ENCODE results near the gene PPAT.
A peak's percentile ranks its signal among the peaks of the same experiment; 100 is the strongest.

Gene PPAT

DNA sequence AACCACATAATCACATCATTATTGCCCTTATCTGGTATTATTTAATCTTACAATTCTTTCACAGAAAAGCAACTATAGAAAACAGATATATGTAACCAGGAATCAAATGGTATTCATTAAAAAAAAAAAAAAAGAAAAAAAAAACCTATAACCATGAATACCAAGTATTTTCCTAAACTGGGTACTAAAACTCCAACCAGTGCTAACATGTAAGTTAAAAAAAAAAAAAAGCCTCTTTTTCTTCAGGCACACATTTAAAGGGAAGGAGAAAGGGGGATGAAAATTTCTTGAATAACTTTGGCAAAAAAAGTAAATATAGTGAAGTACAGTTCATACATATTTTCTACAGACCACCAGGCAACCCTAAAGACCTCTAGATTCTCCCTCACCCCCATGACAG is 2.1 kb downstream of the PPAT start:
- DNase-seq: no peak

DNA sequence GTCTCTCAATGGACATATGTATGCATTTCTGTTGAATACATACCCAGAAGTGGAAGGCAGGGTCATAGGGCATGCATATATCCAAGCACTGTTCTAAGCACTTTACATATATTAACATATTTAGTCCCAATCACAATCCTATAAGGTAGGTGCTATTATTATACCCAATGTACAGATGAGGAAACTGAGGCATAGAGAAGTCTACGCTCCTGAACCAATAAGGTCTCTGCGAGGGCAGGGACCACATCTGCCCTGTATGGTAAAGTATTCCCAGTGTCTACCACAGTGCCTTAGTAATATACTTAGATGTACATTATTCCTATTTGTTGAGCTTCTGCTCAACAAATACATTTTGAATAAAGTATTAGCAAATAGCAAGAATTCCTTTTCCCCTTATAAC is 5.2 kb downstream of the PPAT start:
- DNase-seq: no peak

DNA sequence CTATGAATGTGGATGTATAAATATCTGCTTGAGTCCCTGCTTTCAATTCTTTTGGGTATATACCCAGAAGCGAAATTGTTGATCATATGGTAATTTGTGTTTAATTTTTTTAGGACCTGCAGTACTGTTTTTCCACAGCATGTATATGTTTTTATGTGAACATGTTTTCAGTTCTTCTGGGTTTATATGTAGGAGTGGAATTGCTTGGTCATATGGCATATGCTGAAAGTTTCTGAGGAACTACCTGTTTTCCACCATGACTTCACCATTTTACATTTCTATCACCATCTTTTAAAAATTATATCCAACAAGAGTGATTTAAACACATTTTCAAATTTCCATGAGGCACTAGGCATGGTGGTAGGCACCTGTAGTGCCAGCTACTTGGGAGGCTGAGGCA is 8.2 kb downstream of the PPAT start:
- no peak for DNase-seq

DNA sequence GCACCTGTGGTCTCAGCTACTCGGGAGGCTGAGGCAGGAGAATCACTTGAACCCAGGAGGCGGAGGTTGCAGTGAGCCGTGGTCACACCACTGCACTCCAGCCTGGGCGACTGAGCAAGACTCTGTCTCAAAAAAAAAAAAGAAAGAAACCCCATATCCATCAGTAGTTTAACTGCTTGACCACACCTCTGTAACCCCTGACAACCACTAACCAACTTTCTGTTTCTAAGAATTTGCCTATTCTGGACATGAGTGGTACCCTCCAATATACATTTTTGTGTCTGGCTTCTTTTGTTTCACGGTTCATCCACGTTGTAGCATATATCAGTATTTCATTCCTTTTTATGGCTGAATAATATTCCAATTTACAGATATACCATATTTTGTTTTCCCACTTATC is 9.1 kb downstream of the PPAT start:
- no peak for DNase-seq

DNA sequence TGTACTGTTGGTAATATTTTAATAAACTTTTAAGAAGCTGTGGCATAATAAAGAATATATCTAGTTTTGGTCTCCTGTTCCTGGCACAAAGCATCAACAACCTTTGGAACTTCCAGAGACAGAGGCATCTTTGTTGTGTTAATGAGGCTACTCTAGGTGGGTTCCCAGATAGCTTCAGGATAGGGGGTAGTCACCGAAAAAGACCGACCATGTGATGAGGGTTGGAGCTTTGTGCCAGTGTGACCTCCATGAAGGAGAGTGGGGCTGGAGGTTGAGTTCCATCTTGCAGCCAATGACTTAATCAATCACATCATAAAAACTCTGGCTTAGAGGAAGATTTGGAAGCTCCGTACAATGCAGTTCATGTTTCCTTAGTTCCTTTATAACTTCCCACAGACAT is 9.9 kb downstream of the PPAT start:
- no peak for DNase-seq

DNA sequence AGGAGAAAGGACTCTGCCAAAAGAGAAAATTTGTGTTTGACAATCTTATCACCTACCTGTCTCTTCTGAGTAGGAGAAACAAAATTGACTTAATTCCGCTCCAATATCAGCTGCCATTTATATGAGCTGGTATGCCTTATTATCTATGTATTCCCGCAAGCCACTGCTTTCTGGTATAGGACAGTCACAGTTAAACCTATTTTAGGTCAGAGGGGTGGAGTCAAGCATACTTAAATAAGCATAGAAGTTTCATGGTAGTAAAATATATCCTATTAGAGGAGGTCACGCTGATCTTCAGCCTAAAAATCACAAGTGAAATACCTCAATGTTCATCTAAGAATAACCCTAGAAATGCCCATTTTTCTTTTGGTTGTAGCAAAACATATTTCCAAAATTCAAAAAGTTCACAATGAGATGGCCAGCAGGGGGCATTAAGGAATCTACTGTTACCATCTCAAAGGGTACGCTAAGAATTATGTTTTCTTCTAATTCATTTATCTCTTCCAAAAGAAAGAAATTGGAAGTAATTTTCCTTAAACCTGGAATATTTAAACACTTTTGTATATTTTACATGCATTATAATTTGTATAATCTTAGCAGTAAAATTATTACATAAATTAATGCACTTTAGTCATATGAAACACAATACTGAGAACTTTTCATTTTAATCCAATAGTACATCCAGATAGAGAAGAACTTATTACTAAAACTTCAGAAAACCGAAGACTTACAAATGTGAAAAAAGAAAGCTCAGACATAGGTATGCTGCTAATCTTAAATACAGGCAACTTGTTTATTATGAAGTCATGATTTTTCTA is 10.5 kb downstream of the PPAT start:
- no peak for DNase-seq

DNA sequence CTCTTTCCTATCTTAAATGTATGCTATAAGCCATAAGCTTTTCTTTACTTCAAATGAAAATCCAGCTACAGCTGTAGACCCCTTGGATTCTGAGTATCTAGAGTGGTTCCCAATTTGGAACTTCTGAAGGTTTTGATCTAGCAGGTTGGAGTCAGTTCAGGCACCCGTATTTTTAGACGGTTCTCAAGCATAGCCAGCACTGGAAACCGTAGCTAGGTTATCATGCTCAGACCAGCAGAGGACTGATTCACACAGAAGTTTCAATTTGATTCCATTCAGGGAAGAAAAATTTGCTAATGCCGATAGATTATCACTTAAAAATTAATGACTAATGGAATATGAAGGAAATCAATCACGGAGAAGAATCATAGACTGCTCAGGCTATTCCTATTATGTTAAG is 11.2 kb downstream of the PPAT start:
- DNase-seq: no peak

DNA sequence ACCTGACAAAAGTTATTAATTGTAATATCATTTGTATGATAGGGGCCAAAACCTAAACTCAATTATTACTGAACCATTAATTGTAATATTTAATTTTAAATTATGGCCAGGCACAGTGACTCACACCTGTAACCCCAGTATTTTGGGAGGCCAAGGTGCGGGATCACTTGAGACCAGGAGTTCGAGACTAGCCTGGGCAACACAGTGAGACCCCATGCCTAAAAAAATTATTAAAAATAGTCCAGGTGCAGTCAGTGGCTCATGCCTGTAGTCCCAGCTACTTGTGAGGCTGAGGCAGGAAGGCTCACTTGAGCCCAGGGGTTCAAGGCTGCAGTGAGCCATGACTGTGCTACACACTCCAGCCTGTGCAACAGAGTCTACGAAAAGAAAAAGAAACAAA is 18.0 kb downstream of the PPAT start:
- no peak for DNase-seq

DNA sequence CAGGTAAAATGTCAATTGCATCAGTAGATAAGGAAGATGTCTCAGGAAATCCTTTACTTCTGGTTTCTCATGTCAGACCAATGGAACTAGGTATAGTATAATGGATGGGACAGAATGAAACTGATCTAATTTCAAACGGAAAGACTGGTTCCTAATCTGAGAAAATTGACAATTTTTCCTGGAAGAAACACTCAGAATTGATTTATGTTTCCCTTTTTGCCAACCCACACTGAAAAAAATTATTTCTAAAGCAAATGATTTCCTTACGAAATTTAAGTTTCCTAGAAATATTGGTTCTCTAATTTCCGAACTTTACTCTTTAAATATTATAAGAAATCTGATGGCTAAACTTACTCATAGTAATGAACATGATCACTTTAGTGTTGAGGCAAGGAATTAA is 19.1 kb downstream of the PPAT start:
- no peak for DNase-seq

DNA sequence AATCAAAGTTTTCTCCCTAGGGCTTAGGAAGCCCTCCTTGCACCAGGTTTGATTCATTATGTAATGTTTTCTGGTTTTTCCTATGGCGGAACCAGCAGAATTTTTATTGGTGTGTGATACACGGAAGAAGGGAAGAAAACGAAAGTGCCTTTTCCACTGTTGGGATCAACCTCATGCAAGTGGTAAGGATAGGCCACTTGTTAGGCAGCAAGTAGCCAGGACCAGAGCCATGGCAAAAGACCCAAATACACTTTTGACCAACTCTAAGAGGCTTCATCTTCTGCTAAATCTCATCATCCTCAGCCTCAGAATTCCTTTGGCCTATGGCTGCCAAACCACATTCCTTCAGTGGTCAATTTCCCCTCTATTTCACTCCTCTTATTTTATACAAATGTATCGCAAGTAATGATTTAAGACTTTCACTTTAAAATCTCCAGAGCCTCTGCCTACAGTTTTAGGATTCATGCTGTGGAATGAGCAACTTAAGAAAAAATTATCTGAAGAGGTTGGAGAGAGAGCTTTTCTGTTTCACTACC is 21.2 kb downstream of the PPAT start:
- DNase-seq: no peak

DNA sequence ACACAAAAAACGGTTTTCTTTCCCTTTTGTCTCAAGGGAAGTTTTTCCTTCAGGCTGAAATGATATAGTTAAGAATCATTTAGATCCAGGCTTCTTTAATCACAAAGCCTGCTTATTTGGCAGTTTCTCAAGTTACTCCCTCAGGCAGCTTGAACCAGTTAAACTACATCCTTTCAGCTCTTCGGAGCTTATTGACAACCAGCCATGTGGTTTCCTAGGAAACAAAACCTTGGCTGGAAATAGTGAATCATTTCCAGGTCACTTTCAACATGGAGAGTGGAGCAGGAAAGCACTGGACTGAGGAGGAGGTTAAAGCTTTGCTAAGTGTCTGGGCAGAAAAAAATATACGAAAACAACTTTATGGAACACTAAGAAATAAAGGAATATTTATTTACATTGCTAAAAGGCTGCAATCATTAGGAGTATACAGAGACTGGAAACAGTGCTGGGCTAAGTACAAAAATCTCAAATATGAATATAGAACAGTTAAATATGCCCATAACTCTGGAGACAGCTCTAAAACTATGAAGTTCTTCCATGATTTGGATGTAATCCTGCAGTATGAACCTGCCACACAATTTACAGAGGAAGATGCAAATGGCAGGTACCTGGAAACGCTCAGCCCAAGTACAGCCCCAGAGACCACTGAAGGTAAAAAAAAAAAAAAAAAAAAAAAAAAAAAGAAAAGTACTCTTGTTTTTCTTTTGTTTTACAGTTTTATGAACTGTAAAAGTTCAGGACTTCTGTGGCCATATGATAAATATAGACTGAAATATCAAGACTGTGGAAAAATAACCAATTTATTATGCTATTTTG is 25.0 kb downstream of the PPAT start:
- DNase-seq: peak; percentile 84

DNA sequence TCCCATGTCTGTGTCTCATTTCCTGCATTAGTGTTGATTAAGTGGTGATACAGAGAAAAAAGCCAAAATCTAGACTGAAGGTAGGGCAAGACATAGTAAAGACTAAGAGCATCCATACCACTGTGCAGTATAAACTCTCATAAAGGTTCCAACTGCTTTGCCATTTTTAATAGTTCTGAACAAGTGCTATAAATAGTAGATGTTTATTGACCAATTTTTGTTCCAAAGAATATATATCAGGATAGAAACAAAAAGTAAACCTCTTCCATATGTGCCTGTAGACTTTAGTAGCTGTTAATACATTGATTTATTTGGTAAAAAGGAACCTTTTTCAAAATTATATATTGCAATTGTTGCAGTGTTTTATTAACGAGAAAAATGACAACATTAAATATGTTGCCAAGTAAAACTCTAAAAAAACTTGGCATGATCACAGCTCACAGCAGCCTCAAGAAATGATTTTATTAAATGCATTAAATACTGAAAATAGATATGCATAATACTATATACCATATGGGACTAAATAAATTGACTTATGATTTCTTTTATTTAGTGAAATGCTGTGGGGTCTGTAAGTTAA is 25.8 kb downstream of the PPAT start:
- no peak for DNase-seq

DNA sequence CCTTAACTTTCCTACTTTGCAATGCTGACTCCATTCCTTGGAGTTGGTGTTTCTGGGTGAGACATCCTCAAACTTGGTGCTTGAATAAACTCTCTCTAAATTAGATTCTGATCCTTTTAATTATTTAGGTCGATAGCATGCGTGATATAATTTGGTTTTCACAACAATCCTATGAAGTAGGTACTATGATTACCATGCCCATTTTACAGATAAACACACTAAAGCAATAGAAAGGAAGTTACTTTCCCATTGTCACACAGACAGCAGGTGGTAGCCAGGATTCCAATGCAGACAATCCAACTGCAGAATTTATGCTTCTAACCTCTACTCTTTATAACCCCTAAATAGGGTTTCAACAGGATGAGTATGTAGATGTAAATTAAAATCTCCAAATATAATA is 26.4 kb downstream of the PPAT start:
- DNase-seq: no peak

DNA sequence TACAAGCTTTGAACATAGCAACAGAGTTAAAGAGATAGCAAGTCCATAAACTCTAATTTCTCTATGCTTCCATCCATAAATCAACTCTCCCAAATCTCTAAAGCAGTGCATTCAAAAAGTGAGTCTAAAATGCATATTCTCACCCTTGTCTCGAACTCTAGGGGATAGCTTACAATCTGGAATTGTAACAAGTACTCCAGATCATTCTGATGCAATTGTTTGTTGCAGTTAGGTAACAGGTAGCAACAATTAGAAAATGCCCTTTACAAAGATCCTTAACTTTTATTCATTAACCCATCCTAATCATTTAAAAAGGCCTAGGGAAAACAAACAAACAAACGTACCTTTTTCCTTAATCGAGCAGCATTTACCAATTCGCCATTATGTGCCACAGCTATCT is 29.3 kb downstream of the PPAT start:
- DNase-seq: no peak

DNA sequence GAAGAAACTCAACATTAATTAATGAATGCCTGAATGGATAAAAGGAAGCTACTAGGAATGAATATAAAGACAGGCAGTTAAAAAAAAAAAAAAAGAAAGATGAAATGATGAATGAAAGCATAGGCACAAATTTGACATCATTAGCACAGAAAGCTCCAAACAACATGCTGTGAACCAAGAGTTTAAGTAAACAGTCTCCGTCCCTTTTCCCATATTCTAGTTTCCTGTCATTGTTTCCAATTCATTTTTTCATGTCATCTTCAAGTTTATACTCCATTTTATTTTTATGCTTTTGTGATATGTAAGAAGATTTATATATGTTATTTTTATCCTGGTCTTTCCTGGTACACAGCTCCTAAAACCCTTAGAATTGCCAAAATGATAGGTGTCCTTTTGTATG is 30.4 kb downstream of the PPAT start:
- no peak for DNase-seq

DNA sequence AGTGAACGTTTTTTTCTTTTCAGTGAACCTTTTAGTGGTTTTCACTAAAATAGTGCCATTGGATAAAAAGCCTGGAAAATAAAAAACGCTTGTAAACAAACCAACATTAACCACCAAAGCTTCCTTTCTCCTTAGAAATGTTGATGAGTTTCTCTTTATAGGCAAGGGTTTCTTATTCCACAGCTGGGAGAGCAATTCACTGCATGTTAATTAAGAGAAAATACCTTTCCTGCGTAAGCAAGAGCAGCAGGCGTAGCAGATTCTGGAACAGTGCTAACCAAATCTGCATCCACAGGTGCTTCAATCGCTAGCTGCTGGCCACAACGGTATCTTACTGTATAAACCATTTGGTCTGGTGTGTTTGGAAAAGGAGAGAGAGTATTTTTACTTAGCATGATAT is 34.9 kb downstream of the PPAT start:
- no peak for DNase-seq

DNA sequence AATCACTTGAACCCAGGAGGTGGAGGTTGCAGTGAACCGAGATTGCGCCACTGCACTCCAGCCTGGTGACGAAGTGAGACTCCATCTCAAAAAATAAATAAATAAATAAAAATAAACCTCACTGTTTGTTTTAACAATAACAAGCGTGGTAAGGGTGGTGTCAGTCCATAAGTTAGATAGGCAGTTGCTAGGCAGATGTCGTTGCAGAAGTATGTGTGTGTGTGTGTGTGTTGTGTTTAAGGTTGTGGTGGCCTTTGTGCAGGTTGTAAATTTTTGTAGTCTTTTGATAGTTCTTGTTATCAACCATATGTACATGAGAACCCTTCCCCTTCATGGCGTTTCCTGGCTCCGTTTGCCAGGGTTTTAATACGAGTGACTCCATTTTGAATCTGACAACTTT is 44.1 kb downstream of the PPAT start:
- DNase-seq: no peak

DNA sequence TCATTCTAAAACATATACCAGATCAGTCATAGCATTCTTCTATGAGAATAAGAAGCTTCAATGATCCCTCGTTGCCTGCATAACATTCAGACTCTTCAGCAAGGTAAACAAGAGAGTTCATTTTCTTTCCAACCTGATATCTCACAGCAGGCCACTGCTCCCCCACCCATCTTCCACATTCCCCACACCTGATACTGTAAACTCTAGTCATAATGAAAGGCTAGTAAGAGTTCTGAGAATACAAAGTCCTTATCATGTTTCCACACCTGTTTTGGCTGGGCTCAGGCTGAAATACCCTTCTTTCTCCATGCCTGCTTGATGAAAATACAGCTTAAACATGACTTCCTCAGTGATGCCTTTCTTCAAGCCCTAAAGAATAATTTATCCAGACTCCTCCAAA is 45.9 kb downstream of the PPAT start:
- DNase-seq: peak; percentile 2

DNA sequence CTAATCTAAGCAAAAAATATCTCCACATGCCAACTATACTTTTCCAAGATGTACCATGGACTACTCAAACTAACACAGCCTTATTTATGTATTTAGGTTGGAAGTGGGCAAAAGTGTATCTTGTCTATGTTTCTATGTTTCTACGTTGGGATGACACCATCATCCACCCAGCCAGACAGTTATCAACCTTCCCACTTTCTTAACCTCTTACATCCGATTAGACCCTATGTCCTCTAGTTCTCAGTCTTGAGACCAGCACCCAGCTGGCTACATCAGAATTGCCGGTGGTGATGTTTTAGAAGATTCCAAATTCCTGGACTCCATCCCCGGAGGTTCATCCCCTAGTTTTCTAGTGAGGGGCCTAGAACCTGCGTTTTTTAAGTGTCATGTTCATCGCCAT is 47.1 kb downstream of the PPAT start:
- DNase-seq: no peak

DNA sequence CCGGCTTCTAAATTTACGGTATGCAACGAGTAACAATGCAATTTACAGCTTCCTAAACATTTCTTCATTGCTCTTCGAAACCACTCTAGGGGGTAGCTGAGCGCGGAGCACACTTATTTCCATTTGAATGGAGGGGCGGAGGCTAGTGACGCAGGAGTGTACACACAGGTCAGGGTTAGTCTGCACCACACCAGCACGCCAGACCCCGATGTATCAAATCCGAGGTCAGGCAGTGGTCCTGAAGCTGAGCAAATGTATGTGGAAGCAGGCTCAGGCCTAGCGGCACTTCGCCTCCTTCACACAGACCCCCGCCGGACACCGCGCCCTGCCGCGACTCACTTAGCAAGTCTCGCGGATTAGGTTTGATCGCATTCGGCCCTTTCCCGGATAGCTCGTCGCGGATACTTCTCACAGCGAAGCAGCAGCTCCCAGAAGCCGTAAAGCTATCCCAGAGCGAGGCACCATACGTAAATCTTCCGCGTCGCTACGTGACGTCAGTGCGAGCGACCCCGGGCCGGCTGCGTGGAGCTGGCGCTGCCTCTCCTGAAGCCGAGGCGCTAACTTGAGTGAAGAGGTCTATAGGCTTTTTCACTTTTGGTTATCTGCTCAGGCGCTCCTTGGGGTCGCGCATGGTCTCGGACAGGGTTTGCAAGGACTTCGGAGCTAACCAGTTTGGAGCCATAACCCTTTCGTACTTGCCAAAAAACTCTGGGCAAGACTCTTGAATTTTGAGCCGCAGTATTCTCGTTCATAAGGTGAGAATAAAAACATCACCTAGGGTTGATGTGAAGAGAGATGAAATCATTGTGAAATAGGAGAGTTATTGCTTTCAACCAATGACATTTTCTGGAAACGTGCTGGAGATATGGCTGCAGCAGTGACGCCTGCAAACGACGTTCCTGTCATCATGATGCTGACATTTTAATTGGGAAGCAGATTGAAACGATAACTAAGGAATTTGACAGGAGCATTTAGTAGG is 48.1 kb downstream of the PPAT start, which contains the start of gene AASDH:
Gene AASDH (minus strand): TSS at position 469 of the 979 bp plus-strand sequence. CDS start 3,192 bp downstream, outside the sequence.
- DNase-seq: peak; percentile 97

DNA sequence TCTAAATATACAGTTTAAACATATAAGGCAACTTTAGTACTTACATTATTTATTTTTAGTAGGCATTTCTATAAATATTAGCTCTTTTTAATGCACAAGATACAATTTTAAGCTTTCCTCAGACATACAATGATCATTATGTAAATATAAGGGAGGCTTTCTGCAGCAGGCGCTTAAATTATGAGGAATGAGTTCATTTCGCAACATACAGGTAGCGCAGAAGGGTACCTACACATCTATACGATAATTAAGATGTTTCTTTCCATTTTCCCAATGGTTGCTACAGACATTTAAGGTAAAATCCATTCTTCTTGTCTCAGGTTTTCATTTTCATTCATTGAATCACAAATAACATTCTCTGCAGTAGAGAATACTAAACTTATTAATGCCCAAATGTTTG is 49.3 kb downstream of the PPAT start:
- no peak for DNase-seq

DNA sequence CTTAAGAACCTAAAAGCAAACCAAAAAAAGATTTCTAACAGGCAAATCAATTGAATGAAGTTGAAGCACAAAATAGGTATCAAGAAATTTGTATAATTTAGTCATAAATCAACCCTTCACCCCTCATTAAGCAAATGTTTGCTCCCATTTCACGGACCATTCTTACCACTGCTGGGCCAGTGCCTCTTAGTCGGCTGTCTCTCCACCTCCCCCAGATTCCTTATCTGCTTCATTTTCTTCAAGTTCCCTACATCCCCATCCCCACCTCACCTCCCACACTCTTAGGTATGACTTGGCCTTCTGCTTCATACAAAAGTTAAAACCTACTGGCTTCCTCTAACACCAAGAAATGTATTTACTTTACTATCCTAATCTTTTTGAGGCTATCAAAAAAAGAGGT is 60.0 kb downstream of the PPAT start:
- DNase-seq: no peak

Measured in NCI-H146 (cell line).